CD8-positive, alpha-beta memory T cell (primary cell): ENCODE measurements around the gene EXT2. TPM values are rescaled to one million over a fixed set of nuclear protein-coding genes. Genes with fewer than 3 reads are reported as not detected.

ENCODE experiments used
- CTCF ChIA-PET: fragments of 350-600 bp; sonication (Branson Sonifier 250); formaldehyde crosslinking; loops from one replicate; lab custom pipeline; 2021; ENCODE audit warnings: antibody characterized with exemption; lab: Charles Lee
- POLR2A ChIA-PET: fragments of 350-600 bp; sonication (Branson Sonifier 250); formaldehyde crosslinking; loops from one replicate; lab custom pipeline; 2021; ENCODE audit warnings: antibody characterized with exemption; lab: Charles Lee
- DNase-seq, 5 donors: peaks; one replicate each; pipeline versions ENCODE4 v3.0.0 to v3.0.0-alpha.2; 2020 to 2022; ENCODE audit warnings: mixed read lengths in 1 of 5
- H3K27ac ChIP-seq: one replicate; pipeline ENCODE4 v1.7.0; 2013; ENCODE audit warnings: low read depth, mild to moderate bottlenecking, low read length, moderate library complexity
- H3K27me3 ChIP-seq: 2 replicates; pipeline ENCODE4 v1.7.0; 2013; ENCODE audit warnings: low read length, mild to moderate bottlenecking; ENCODE audit not compliant: insufficient read depth, poor library complexity, severe bottlenecking
- H3K36me3 ChIP-seq: 2 replicates; pipeline ENCODE4 v1.7.0; 2013; ENCODE audit warnings: mild to moderate bottlenecking, low read length, moderate library complexity; ENCODE audit not compliant: insufficient read depth
- H3K4me1 ChIP-seq: 2 replicates; pipeline ENCODE4 v1.7.0; 2013; ENCODE audit warnings: mild to moderate bottlenecking, low read length, moderate library complexity; ENCODE audit not compliant: insufficient read depth
- H3K4me3 ChIP-seq: 2 replicates; pipeline ENCODE4 v1.7.0; 2013; ENCODE audit warnings: mild to moderate bottlenecking, low read length
- H3K9me3 ChIP-seq: 2 replicates; pipeline ENCODE4 v1.7.0; 2013; ENCODE audit warnings: mild to moderate bottlenecking, low read length
- H3K27ac Mint-ChIP-seq, 8 donors: one replicate each; pipeline ENCODE4 v1.8.0; 2020 to 2021; ENCODE audit warnings: mixed read lengths in 8 of 8, mild to moderate bottlenecking in 6 of 8, inconsistent platforms in 3 of 8, moderate library complexity in 3 of 8
- H3K27me3 Mint-ChIP-seq, 2 donors: one replicate each; pipeline ENCODE4 v1.8.0; 2020 to 2021; ENCODE audit warnings: mixed read lengths in 2 of 2, mild to moderate bottlenecking in 1 of 2, moderate library complexity in 1 of 2
- H3K36me3 Mint-ChIP-seq, 3 donors: one replicate each; pipeline ENCODE4 v1.8.0; 2020 to 2021; ENCODE audit warnings: mixed read lengths in 3 of 3, inconsistent platforms in 1 of 3, mild to moderate bottlenecking in 1 of 3
- H3K4me1 Mint-ChIP-seq, 3 donors: one replicate each; pipeline ENCODE4 v1.8.0; 2020 to 2021; ENCODE audit warnings: mixed read lengths in 3 of 3, inconsistent platforms in 1 of 3, mild to moderate bottlenecking in 1 of 3
- H3K4me3 Mint-ChIP-seq, 7 donors: one replicate each; pipeline ENCODE4 v1.8.0; 2020 to 2021; ENCODE audit warnings: mixed read lengths in 7 of 7, mild to moderate bottlenecking in 6 of 7, moderate library complexity in 4 of 7, inconsistent platforms in 2 of 7
- H3K9me3 Mint-ChIP-seq, 5 donors: one replicate each; pipeline ENCODE4 v1.8.0; 2020 to 2022; ENCODE audit warnings: mixed read lengths in 5 of 5, mild to moderate bottlenecking in 3 of 5, moderate library complexity in 2 of 5, inconsistent platforms in 1 of 5
- polyA plus RNA-seq: library from polyadenylated mRNA; unstranded; fragments of 300-500 nt; fragmentation: Illumina TruSeq; gene quantifications from one replicate; pipeline ENCODE4 v1.2.3, GENCODE V29; 2021
- total RNA-seq, 2 experiments: library from RNA; stranded (reverse); gene quantifications; one replicate each; pipeline ENCODE4 v1.2.3, GENCODE V29; 2021

Gene EXT2
- total and polyA plus RNA-seq, 3 experiments from 2014 or later: 37.4 to 46.6 (median 38.5) TPM

DNA sequence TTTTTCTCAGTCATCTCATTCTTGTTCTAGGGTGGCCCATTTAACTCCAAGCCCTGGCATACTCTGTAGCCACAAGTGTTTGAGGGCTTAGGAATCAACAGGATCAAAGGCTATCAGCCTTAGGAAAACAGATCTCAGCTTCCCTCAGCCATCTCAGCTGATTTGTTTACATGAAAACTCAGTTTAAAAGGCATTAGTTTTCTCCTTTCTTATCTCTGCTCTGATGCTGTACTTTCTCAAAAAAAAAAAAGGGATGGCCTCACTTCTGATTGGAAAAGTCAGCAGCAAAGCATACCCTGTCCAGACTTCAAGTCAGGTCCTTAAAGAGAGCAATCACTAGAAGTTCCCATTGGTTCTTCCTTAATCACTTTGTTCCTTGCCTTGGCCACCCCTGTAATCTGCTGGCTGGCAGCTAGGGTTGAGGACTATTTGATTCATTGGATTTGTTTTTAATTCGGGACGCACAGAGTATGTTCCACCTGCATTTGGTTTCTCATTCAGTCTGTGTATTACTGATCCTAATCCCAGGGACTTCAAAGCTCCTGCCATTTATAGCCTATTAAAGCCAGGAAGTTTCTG lies 102.8 kb downstream of the EXT2 start:
- peaks cover 14% of the 10 kb centered on the region for H3K36me3 ChIP-seq
- peaks cover 0 to 2% (median 0%) of the 10 kb centered on the region in 3 donors for H3K4me1 Mint-ChIP-seq
- H3K27me3 ChIP-seq: no peaks in the 10 kb centered on the region
- H3K27me3 Mint-ChIP-seq: peaks cover 0 to 1% of the 10 kb centered on the region in 2 donors
- H3K27ac ChIP-seq: no peak overlapping the region
- no peak overlapping the region for H3K4me3 Mint-ChIP-seq
- H3K9me3 Mint-ChIP-seq: peaks cover 0 to 2% (median 0%) of the 10 kb centered on the region in 5 donors
- H3K9me3 ChIP-seq: no peaks in the 10 kb centered on the region
- no peak for DNase-seq
- ChIA-PET CTCF (no interaction called here), POLR2A (no interaction called here)
- H3K27ac Mint-ChIP-seq: peak overlapping the region in 2 of 8 donors; percentile 47 to 63
- H3K4me1 ChIP-seq: no peaks in the 10 kb centered on the region
- peaks cover 22 to 73% (median 30%) of the 10 kb centered on the region in 3 donors for H3K36me3 Mint-ChIP-seq
- H3K4me3 ChIP-seq: no peak overlapping the region

DNA sequence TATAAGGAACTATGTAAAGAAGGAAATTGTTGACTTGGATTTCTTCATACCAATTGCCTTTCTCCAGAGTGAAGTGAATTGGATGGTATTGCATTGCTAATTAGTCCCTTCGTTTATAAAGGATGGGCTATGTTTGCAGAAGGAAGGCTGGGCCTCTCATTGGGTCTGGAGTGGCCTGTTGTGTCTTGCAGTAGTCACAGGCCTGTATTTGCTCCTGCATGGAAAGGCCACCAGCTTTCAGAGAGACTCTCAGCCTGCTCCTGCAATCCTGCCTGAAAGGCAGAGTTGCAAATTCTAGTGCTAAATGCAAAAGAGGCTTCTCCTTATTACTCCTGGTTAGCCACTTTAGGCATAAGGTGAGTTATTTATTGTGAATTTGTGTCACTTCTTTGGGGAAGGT lies 103.8 kb downstream of the EXT2 start:
- Histone ChIP-seq H3K27ac (no peak overlapping the region), H3K4me3 (no peak overlapping the region), H3K9me3 (no peaks in the 10 kb centered on the region), H3K4me1 (no peaks in the 10 kb centered on the region), H3K36me3 (peaks cover 14% of the 10 kb centered on the region), H3K27me3 (no peaks in the 10 kb centered on the region)
- Mint-ChIP-seq H3K27ac (peak overlapping the region in 1 of 8 donors; percentile 11), H3K27me3 (no peaks in the 10 kb centered on the region), H3K36me3 (peaks cover 18 to 83% (median 26%) of the 10 kb centered on the region in 3 donors), H3K4me3 (no peak overlapping the region), H3K9me3 (peaks cover 0 to 2% (median 0%) of the 10 kb centered on the region in 5 donors), H3K4me1 (peaks cover 0 to 2% (median 0%) of the 10 kb centered on the region in 3 donors)
- DNase-seq: no peak
- ChIA-PET POLR2A (no interaction called here), CTCF (no interaction called here)

DNA sequence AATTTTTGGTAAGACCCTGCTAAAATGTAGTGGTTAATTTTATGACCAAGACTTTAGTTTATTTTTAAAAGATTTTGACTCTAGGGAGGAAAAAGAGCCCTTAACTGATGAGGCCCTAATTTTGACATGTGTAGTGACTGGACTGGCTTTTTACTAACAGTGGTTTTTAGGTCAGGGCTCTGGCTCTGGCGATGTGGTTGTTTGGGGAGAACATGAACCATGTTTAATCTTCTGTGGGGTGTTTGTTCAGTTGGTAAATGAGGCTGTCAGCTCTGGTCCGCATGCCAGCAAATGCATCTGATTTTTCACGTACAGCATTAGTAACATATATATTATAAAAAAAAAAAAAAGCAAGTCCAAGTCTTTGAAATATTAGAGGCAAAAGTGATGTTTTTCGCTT lies 104.3 kb downstream of the EXT2 start:
- POLR2A ChIA-PET: no interaction called here
- Mint-ChIP-seq H3K27ac (no peak overlapping the region), H3K4me3 (no peak overlapping the region), H3K27me3 (no peaks in the 10 kb centered on the region), H3K36me3 (peaks cover 20 to 80% (median 22%) of the 10 kb centered on the region in 3 donors), H3K9me3 (peaks cover 0 to 2% (median 0%) of the 10 kb centered on the region in 5 donors), H3K4me1 (peaks cover 0 to 2% (median 0%) of the 10 kb centered on the region in 3 donors)
- CTCF ChIA-PET: no interaction called here
- Histone ChIP-seq H3K27me3 (no peaks in the 10 kb centered on the region), H3K4me3 (no peak overlapping the region), H3K27ac (no peak overlapping the region), H3K4me1 (no peaks in the 10 kb centered on the region), H3K9me3 (no peaks in the 10 kb centered on the region), H3K36me3 (peaks cover 14% of the 10 kb centered on the region)
- no peak for DNase-seq

DNA sequence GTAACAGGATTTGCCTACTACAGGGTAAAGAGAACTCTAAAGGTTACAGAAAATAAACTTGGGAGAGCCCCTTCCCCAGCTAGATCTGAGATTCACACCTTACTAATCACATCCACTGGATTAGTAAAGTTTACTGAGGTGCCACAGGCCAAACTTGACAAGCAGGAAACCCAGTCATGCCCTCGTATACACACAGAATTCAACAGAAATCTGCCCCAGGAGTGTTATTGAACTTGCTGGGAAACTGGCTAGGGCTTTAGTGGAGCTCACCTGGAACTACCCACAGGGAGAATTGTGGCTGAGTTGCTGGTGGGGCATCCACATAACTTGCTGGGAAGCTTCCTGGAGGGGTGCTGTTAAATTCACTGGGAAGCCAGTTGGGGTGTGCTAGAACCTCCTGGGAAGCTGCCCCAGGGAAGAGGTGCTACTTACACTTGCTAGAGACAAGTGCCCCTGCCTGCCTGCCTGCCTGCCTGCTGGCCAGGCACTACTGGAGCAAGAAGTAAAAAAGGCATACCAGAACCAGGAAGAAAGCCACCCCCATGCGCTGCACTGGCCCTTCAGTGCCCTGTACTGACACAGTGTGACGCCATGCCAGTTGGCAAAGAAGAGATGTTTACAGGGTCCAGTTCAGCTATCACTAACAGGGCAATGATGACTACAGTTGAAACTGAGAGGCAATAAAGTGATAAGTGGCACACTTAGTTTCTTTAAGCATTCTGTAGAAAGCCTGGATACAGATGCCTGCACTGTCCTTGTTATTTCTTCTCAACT lies 108.0 kb downstream of the EXT2 start:
- Mint-ChIP-seq H3K4me1 (peaks cover 0 to 2% (median 0%) of the 10 kb centered on the region in 3 donors), H3K27ac (no peak overlapping the region), H3K9me3 (no peaks in the 10 kb centered on the region), H3K4me3 (no peak overlapping the region), H3K36me3 (peaks cover 14 to 83% (median 29%) of the 10 kb centered on the region in 3 donors), H3K27me3 (no peaks in the 10 kb centered on the region)
- ChIA-PET CTCF (no interaction called here), POLR2A (no interaction called here)
- Histone ChIP-seq H3K4me3 (no peak overlapping the region), H3K36me3 (peaks cover 7% of the 10 kb centered on the region), H3K27me3 (no peaks in the 10 kb centered on the region), H3K27ac (no peak overlapping the region), H3K9me3 (no peaks in the 10 kb centered on the region), H3K4me1 (no peaks in the 10 kb centered on the region)
- DNase-seq: no peak

DNA sequence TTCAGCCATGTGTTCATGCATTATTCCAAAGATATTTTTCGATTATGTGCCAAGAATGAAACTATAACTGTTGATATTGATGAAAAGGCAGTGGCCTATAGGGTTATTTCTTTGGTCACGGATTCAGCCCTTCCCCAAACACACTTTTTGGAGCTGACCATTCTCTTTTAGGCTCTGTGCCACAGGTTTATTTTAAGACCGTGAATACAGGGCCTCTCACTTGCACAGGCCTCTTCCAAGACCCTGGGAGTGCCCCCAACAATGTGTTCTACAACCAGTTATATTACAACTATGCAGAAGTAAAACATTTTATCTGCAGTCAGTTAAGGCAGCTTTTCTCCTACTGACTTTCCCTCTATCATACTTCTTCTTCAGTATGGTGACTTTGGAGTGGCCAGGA lies 109.9 kb downstream of the EXT2 start:
- Mint-ChIP-seq H3K36me3 (peaks cover 28 to 84% (median 41%) of the 10 kb centered on the region in 3 donors), H3K27me3 (no peaks in the 10 kb centered on the region), H3K27ac (no peak overlapping the region), H3K4me1 (no peaks in the 10 kb centered on the region), H3K4me3 (no peak overlapping the region), H3K9me3 (peaks cover 0 to 6% (median 0%) of the 10 kb centered on the region in 5 donors)
- Histone ChIP-seq H3K4me1 (no peaks in the 10 kb centered on the region), H3K27me3 (no peaks in the 10 kb centered on the region), H3K27ac (no peak overlapping the region), H3K9me3 (no peaks in the 10 kb centered on the region), H3K4me3 (no peak overlapping the region), H3K36me3 (no peaks in the 10 kb centered on the region)
- DNase-seq: no peak
- POLR2A ChIA-PET: no interaction called here
- CTCF ChIA-PET: no interaction called here

DNA sequence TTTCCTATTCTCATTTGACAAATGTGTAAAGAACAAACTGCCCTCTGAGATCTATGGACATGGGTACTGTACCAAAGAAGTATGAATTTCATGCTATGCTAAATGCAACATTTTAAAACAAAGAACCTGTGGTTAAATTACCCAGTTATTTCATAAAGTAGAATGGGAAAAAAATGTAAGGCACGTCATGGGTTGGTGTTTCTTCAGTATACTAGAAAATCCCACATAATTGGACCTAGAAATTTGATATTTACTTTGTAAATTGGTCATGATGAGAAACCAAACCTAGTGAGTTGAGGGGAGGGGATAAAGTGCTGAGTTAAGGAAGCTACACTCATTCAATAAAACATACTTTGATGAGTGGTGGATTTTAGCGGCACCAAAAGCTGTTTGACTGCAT lies 110.4 kb downstream of the EXT2 start:
- H3K36me3 Mint-ChIP-seq: peaks cover 33 to 84% (median 43%) of the 10 kb centered on the region in 3 donors
- Histone ChIP-seq H3K4me1 (no peaks in the 10 kb centered on the region), H3K36me3 (no peaks in the 10 kb centered on the region), H3K4me3 (no peak overlapping the region), H3K9me3 (no peaks in the 10 kb centered on the region), H3K27me3 (no peaks in the 10 kb centered on the region), H3K27ac (no peak overlapping the region)
- POLR2A ChIA-PET: no interaction called here
- no peaks in the 10 kb centered on the region for H3K4me1 Mint-ChIP-seq
- CTCF ChIA-PET: no interaction called here
- H3K4me3 Mint-ChIP-seq: no peak overlapping the region
- DNase-seq: no peak
- peaks cover 0 to 11% (median 1%) of the 10 kb centered on the region in 5 donors for H3K9me3 Mint-ChIP-seq
- H3K27ac Mint-ChIP-seq: no peak overlapping the region
- H3K27me3 Mint-ChIP-seq: no peaks in the 10 kb centered on the region

DNA sequence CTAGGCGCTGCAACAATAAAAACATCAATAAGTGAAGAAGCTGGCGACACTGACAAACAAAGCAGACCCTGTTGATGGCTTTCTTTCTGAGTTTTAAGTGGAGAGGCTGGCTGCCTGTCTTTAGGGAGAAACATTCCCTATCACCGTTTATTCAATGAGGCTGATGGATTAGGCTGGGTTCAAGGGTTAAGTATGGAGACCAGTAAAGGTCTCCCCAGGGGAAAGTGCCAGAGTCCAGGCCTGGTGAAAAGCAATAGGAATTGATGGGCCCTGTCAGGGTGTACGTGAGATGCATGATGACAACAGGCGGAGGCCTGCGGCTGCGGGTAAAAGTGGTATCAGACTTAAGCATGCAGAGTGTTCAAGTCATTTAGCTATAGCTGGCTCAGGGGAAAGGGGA lies 111.8 kb downstream of the EXT2 start:
- Mint-ChIP-seq H3K4me3 (no peak overlapping the region), H3K36me3 (peaks cover 44 to 79% (median 47%) of the 10 kb centered on the region in 3 donors), H3K9me3 (peaks cover 0 to 19% (median 9%) of the 10 kb centered on the region in 5 donors), H3K27me3 (no peaks in the 10 kb centered on the region), H3K27ac (no peak overlapping the region), H3K4me1 (no peaks in the 10 kb centered on the region)
- Histone ChIP-seq H3K36me3 (no peaks in the 10 kb centered on the region), H3K27me3 (no peaks in the 10 kb centered on the region), H3K4me1 (no peaks in the 10 kb centered on the region), H3K9me3 (no peaks in the 10 kb centered on the region), H3K27ac (no peak overlapping the region), H3K4me3 (no peak overlapping the region)
- no peak for DNase-seq
- ChIA-PET POLR2A (no interaction called here), CTCF (no interaction called here)

DNA sequence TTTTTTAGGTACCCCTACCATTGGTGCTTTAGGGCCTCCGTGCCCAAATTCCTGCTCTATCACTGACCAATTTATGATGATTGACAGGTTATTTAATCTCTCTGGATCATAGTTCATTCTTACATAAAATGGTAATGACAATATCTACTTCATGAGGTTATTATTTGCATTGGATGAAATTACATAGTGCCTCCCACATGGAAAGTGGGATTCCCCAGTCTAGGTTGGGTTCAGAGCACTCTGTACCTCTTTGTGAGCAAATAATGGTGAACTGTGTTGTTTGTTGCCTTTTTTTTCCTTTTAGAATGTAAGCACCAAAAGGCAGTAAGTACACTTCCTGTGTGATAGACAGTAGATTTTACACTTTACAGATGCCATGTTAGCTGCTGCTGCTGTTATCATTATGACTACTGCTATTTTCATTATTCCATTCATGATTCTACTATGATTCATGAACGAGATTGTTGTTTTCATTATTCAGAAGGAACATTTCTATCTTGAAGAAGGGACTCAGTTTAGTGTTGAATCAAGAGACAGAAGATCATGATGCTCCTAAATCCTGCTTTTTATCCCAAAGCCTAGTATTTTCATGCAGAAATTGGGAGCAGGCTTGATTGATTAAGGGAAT lies 113.6 kb downstream of the EXT2 start:
- no peak overlapping the region for H3K27ac Mint-ChIP-seq

More for the DNA sequence above, 113.6 kb downstream of the EXT2 start:
- no peak overlapping the region for H3K4me3 ChIP-seq
- no peak for DNase-seq
- no peak overlapping the region for H3K27ac ChIP-seq
- no peaks in the 10 kb centered on the region for H3K27me3 ChIP-seq
- ChIA-PET POLR2A (no interaction called here), CTCF (interaction anchor here (0.6 kb wide), 1 partner anchor 26 kb away, joined by 3 read pairs; no protein-coding TSS in a partner anchor)
- H3K36me3 ChIP-seq: no peaks in the 10 kb centered on the region
- no peaks in the 10 kb centered on the region for H3K4me1 ChIP-seq
- Mint-ChIP-seq H3K9me3 (peaks cover 0 to 19% (median 12%) of the 10 kb centered on the region in 5 donors), H3K4me3 (no peak overlapping the region), H3K27me3 (no peaks in the 10 kb centered on the region), H3K4me1 (no peaks in the 10 kb centered on the region), H3K36me3 (peaks cover 49 to 67% (median 57%) of the 10 kb centered on the region in 3 donors)
- H3K9me3 ChIP-seq: no peaks in the 10 kb centered on the region
